IgD-negative memory B cell (primary cell): Measurements from ENCODE around the gene TANC1. TPM values are rescaled to one million over a fixed set of nuclear protein-coding genes. Genes with fewer than 3 reads are reported as not detected.
A peak's percentile ranks its signal among the peaks of the same experiment; 100 is the strongest.

Experiments
- H3K27ac Mint-ChIP-seq, 3 donors: one replicate each; pipeline ENCODE4 v1.8.0; 2020 to 2022; ENCODE audit warnings: mild to moderate bottlenecking in 3 of 3, mixed read lengths in 3 of 3, moderate library complexity in 1 of 3
- H3K27me3 Mint-ChIP-seq: one replicate; pipeline ENCODE4 v1.8.0; 2021; ENCODE audit warnings: mixed read lengths
- H3K36me3 Mint-ChIP-seq: one replicate; pipeline ENCODE4 v1.8.0; 2020; ENCODE audit warnings: mild to moderate bottlenecking, mixed read lengths
- H3K4me1 Mint-ChIP-seq, 3 donors: one replicate each; pipeline ENCODE4 v1.8.0; 2020 to 2022; ENCODE audit warnings: mixed read lengths in 3 of 3, mild to moderate bottlenecking in 1 of 3
- H3K4me3 Mint-ChIP-seq, 4 donors: one replicate each; pipeline ENCODE4 v1.8.0; 2020 to 2022; ENCODE audit warnings: mild to moderate bottlenecking in 4 of 4, mixed read lengths in 4 of 4, moderate library complexity in 3 of 4
- H3K9me3 Mint-ChIP-seq, 3 donors: one replicate each; pipeline ENCODE4 v1.8.0; 2020 to 2021; ENCODE audit warnings: mixed read lengths in 3 of 3, mild to moderate bottlenecking in 1 of 3
- polyA plus RNA-seq: library from polyadenylated mRNA; unstranded; fragments of 300-500 nt; fragmentation: Illumina TruSeq; gene quantifications from one replicate; pipeline ENCODE4 v1.2.3, GENCODE V29; 2021

The TANC1 gene
- polyA plus RNA-seq, 1 donor from 2014 or later, result 0.15 TPM

GRCh38 chr2:159174759-159175158 lies 206.3 kb downstream of the TANC1 start:
- no peaks in the 10 kb centered on the region for H3K27me3 Mint-ChIP-seq
- H3K4me3 Mint-ChIP-seq, result no peak overlapping the region
- H3K9me3 Mint-ChIP-seq, result no peaks in the 10 kb centered on the region
- H3K4me1 Mint-ChIP-seq, result no peaks in the 10 kb centered on the region
- peak overlapping the region in 1 of 3 donors; percentile 82 for H3K27ac Mint-ChIP-seq
- peaks cover 2% of the 10 kb centered on the region for H3K36me3 Mint-ChIP-seq

DNA sequence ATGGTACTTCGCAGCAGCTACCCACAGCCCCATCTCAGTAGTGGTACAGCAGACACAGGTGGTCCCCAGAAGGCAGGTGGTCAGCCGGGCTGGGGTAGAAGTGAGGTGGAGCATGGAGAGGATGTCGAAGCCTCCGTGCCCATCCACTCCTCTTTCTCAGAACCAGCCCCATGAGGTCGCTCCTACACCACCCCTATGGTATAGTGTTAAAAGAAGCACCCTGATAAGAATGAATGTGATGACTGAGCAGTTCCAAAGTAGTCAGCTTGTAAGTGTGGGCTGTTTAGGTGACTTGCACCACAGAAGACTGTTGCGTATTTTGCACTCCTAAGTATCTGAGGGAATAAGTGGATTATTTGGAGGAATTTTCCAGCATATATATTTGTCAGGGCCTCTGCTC lies 206.7 kb downstream of the TANC1 start:
- Mint-ChIP-seq H3K4me3 (no peak overlapping the region), H3K27me3 (no peaks in the 10 kb centered on the region), H3K36me3 (peaks cover 2% of the 10 kb centered on the region), H3K27ac (peak overlapping the region in 1 of 3 donors; percentile 82), H3K9me3 (no peaks in the 10 kb centered on the region), H3K4me1 (no peaks in the 10 kb centered on the region)

GRCh38 chr2:159175927-159176326 lies 207.5 kb downstream of the TANC1 start:
- no peak overlapping the region for H3K27ac Mint-ChIP-seq
- no peaks in the 10 kb centered on the region for H3K9me3 Mint-ChIP-seq
- no peak overlapping the region for H3K4me3 Mint-ChIP-seq
- no peaks in the 10 kb centered on the region for H3K4me1 Mint-ChIP-seq
- H3K27me3 Mint-ChIP-seq, result no peaks in the 10 kb centered on the region
- H3K36me3 Mint-ChIP-seq, result no peaks in the 10 kb centered on the region

GRCh38 chr2:159176555-159176954 lies 208.1 kb downstream of the TANC1 start:
- no peaks in the 10 kb centered on the region for H3K36me3 Mint-ChIP-seq
- no peaks in the 10 kb centered on the region for H3K4me1 Mint-ChIP-seq
- H3K4me3 Mint-ChIP-seq, result no peak overlapping the region
- no peaks in the 10 kb centered on the region for H3K9me3 Mint-ChIP-seq
- H3K27me3 Mint-ChIP-seq, result peaks cover under 1% of the 10 kb centered on the region
- H3K27ac Mint-ChIP-seq, result no peak overlapping the region

- Mint-ChIP-seq H3K27me3 (peaks cover 4% of the 10 kb centered on the region), H3K27ac (no peak overlapping the region), H3K4me3 (no peak overlapping the region), H3K4me1 (no peaks in the 10 kb centered on the region), H3K9me3 (no peaks in the 10 kb centered on the region), H3K36me3 (peaks cover under 1% of the 10 kb centered on the region)
Measured at GRCh38 chr2:159177357-159177756, 208.9 kb downstream of the TANC1 start.

- Mint-ChIP-seq H3K9me3 (no peaks in the 10 kb centered on the region), H3K4me1 (peaks cover 0 to 2% (median 0%) of the 10 kb centered on the region in 3 donors), H3K36me3 (peaks cover 2% of the 10 kb centered on the region), H3K27me3 (peaks cover 6% of the 10 kb centered on the region), H3K4me3 (no peak overlapping the region), H3K27ac (no peak overlapping the region)
Measured at GRCh38 chr2:159177957-159178356, 209.5 kb downstream of the TANC1 start.

GRCh38 chr2:159179096-159179495 lies 210.7 kb downstream of the TANC1 start:
- H3K27ac Mint-ChIP-seq, result no peak overlapping the region
- H3K27me3 Mint-ChIP-seq, result peaks cover 6% of the 10 kb centered on the region
- H3K36me3 Mint-ChIP-seq, result peaks cover 2% of the 10 kb centered on the region
- H3K4me1 Mint-ChIP-seq, result peaks cover 0 to 2% (median 0%) of the 10 kb centered on the region in 3 donors
- H3K9me3 Mint-ChIP-seq, result no peaks in the 10 kb centered on the region
- H3K4me3 Mint-ChIP-seq, result no peak overlapping the region

GRCh38 chr2:159179696-159180095 lies 211.3 kb downstream of the TANC1 start:
- Mint-ChIP-seq H3K4me1 (peaks cover 0 to 4% (median 0%) of the 10 kb centered on the region in 3 donors), H3K36me3 (peaks cover 2% of the 10 kb centered on the region), H3K9me3 (no peaks in the 10 kb centered on the region), H3K4me3 (no peak overlapping the region), H3K27me3 (peaks cover 6% of the 10 kb centered on the region), H3K27ac (no peak overlapping the region)

GRCh38 chr2:159183346-159183745 lies 214.9 kb downstream of the TANC1 start:
- Mint-ChIP-seq H3K9me3 (no peaks in the 10 kb centered on the region), H3K27ac (no peak overlapping the region), H3K4me1 (peaks cover 0 to 12% (median 11%) of the 10 kb centered on the region in 3 donors), H3K4me3 (no peak overlapping the region), H3K27me3 (peaks cover 6% of the 10 kb centered on the region), H3K36me3 (peaks cover 2% of the 10 kb centered on the region)

- H3K27ac Mint-ChIP-seq, result no peak overlapping the region
- H3K9me3 Mint-ChIP-seq, result no peaks in the 10 kb centered on the region
- H3K27me3 Mint-ChIP-seq, result peaks cover 6% of the 10 kb centered on the region
- peaks cover 0 to 12% (median 11%) of the 10 kb centered on the region in 3 donors for H3K4me1 Mint-ChIP-seq
- no peak overlapping the region for H3K4me3 Mint-ChIP-seq
- H3K36me3 Mint-ChIP-seq, result peaks cover 2% of the 10 kb centered on the region
Measured at GRCh38 chr2:159185401-159186130, 217.1 kb downstream of the TANC1 start.

DNA sequence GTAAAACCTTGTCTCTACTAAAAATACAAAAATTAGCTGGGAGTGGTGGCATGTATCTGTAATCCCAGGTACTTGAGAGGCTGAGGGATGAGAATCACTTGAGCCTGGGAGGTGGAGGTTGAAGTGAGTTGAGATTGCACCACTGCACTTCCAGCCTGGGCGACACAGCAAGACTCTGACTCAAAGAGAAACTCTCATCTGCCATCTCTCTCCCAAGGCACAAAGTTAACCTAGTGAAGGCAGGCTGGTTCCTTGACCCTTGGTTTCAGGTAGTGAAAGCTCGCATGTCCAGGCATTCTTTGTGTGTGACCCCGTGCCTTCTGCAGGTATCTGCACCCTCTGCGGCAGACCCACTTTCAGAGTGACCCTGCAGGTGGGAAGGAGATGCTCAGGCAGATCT lies 218.0 kb downstream of the TANC1 start:
- H3K27ac Mint-ChIP-seq, result no peak overlapping the region
- H3K4me1 Mint-ChIP-seq, result peaks cover 0 to 12% (median 11%) of the 10 kb centered on the region in 3 donors
- no peaks in the 10 kb centered on the region for H3K9me3 Mint-ChIP-seq
- peak overlapping the region in 1 of 4 donors; percentile 47 for H3K4me3 Mint-ChIP-seq
- H3K36me3 Mint-ChIP-seq, result peaks cover 2% of the 10 kb centered on the region
- H3K27me3 Mint-ChIP-seq, result peaks cover 6% of the 10 kb centered on the region

GRCh38 chr2:159187106-159187505 lies 218.7 kb downstream of the TANC1 start:
- Mint-ChIP-seq H3K27ac (no peak overlapping the region), H3K27me3 (peaks cover 2% of the 10 kb centered on the region), H3K4me3 (no peak overlapping the region), H3K9me3 (no peaks in the 10 kb centered on the region), H3K4me1 (peaks cover 0 to 12% (median 11%) of the 10 kb centered on the region in 3 donors), H3K36me3 (peaks cover 2% of the 10 kb centered on the region)

DNA sequence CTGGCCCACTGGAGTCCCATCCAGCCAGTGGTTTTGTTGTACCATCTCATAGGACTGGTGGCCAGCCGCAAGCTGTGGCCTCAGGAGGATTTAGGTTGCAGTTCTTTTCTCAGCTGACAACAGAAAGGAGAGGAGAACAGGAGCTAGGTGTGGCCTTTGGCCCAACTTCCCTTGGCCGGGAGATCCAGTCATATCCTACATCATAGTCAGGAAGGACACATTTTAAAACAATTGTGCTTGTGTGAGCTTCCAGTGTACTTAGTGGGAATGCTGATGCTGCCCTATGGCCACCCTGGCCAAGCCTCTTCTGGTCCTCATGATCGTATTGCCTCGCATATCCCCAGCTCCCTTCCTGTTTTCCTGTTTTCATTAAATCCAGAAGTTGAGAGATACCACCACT lies 220.0 kb downstream of the TANC1 start:
- Mint-ChIP-seq H3K27ac (no peak overlapping the region), H3K36me3 (no peaks in the 10 kb centered on the region), H3K9me3 (no peaks in the 10 kb centered on the region), H3K4me3 (no peak overlapping the region), H3K27me3 (no peaks in the 10 kb centered on the region), H3K4me1 (peaks cover 0 to 12% (median 9%) of the 10 kb centered on the region in 3 donors)

DNA sequence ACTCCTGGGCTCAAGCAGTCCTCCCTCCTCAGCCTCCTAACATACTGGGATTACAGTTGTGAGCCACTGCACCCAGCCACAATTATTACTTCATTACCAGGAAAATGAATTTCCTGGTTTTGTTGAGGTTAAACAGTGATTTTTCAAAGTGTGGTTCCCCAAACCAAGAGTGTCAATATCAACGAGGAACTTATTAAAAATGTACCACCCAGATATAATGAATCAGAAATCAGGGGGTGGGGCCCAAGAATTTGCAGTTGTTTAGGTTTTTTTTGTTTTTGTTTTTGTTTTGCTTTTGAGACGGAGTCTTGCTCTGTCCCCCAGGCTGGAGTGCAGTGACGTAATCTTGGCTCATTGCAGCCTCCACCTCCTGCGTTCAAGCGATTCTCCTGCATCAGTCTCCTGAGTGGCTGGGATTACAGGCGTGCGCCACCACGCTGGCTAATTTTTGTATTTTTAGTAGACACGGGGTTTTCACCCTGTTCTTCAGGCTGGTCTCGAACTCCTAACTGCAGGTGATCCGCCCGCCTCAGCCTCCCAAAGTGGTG lies 224.0 kb downstream of the TANC1 start:
- Mint-ChIP-seq H3K9me3 (no peaks in the 10 kb centered on the region), H3K27ac (no peak overlapping the region), H3K4me1 (no peaks in the 10 kb centered on the region), H3K27me3 (peaks cover 1% of the 10 kb centered on the region), H3K36me3 (no peaks in the 10 kb centered on the region), H3K4me3 (no peak overlapping the region)

GRCh38 chr2:159193791-159194190 lies 225.4 kb downstream of the TANC1 start:
- H3K27me3 Mint-ChIP-seq, result peaks cover 3% of the 10 kb centered on the region
- no peak overlapping the region for H3K27ac Mint-ChIP-seq
- H3K36me3 Mint-ChIP-seq, result no peaks in the 10 kb centered on the region
- no peak overlapping the region for H3K4me3 Mint-ChIP-seq
- no peaks in the 10 kb centered on the region for H3K9me3 Mint-ChIP-seq
- no peaks in the 10 kb centered on the region for H3K4me1 Mint-ChIP-seq

DNA sequence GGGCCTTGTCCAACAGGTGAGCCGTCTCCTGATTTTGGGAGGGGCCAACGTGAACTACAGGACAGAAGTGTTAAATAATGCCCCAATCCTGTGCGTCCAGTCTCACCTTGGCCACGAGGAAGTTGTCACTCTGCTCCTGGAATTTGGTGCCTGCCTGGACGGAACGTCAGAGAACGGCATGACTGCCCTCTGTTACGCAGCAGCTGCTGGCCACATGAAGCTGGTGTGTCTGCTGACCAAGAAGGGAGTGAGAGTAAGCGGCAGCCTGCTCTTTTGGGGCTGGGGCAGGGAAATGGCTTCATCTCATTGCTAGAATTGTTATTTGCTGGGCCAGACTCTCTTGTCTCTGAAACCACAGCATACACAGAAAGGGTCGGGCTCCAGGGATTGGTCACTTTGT lies 225.8 kb downstream of the TANC1 start:
- H3K27me3 Mint-ChIP-seq, result peaks cover 3% of the 10 kb centered on the region
- no peak overlapping the region for H3K27ac Mint-ChIP-seq
- H3K4me3 Mint-ChIP-seq, result no peak overlapping the region
- no peaks in the 10 kb centered on the region for H3K36me3 Mint-ChIP-seq
- no peaks in the 10 kb centered on the region for H3K9me3 Mint-ChIP-seq
- no peaks in the 10 kb centered on the region for H3K4me1 Mint-ChIP-seq
